Sigmoid colon (tissue), 4 donors: ENCODE results near the gene SESN3.

Source experiments
- EP300 ChIP-seq, 4 donors: sonication (generic); formaldehyde crosslinking; IDR thresholded peaks; one replicate each; pipeline ENCODE4 v1.6.1; 2017; ENCODE audit warnings: antibody characterized with exemption in 4 of 4
- POLR2A ChIP-seq, 2 donors: fragments of 450-650 bp; IDR thresholded peaks; one replicate each; pipeline ENCODE4 v1.6.1; 2016; ENCODE audit warnings: antibody characterized with exemption in 2 of 2, mild to moderate bottlenecking in 2 of 2, moderate library complexity in 2 of 2
- POLR2AphosphoS5 ChIP-seq, 4 donors: sonication (generic); formaldehyde crosslinking; IDR thresholded peaks; one replicate each; pipeline ENCODE4 v1.6.1; 2017; ENCODE audit warnings: antibody characterized with exemption in 4 of 4
- TF ChIP-seq, protein P1 (sequence below), 4 experiments: fragments of 450-650 bp in 3 of 4; fragments of 200-600 bp in 1 of 4; IDR thresholded peaks; one replicate each; pipeline ENCODE4 v1.5.1; 2016 to 2019; ENCODE audit warnings: antibody characterized with exemption in 4 of 4, mild to moderate bottlenecking in 3 of 4, moderate library complexity in 2 of 4

GRCh38 chr11:95128602-95129001 is 102.4 kb downstream of the SESN3 start:
- TF ChIP-seq, protein P1, sequence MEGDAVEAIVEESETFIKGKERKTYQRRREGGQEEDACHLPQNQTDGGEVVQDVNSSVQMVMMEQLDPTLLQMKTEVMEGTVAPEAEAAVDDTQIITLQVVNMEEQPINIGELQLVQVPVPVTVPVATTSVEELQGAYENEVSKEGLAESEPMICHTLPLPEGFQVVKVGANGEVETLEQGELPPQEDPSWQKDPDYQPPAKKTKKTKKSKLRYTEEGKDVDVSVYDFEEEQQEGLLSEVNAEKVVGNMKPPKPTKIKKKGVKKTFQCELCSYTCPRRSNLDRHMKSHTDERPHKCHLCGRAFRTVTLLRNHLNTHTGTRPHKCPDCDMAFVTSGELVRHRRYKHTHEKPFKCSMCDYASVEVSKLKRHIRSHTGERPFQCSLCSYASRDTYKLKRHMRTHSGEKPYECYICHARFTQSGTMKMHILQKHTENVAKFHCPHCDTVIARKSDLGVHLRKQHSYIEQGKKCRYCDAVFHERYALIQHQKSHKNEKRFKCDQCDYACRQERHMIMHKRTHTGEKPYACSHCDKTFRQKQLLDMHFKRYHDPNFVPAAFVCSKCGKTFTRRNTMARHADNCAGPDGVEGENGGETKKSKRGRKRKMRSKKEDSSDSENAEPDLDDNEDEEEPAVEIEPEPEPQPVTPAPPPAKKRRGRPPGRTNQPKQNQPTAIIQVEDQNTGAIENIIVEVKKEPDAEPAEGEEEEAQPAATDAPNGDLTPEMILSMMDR (IDR thresholded peaks at IDR 0.05): no peak
- TF ChIP-seq POLR2AphosphoS5 (IDR thresholded peaks at IDR 0.05): no peak
- TF ChIP-seq POLR2A (IDR thresholded peaks at IDR 0.05): no peak
- no peak for TF ChIP-seq EP300 (IDR thresholded peaks at IDR 0.05)
